Measurements from ENCODE around the gene SLC38A11.

SLC38A11 gene

DNA sequence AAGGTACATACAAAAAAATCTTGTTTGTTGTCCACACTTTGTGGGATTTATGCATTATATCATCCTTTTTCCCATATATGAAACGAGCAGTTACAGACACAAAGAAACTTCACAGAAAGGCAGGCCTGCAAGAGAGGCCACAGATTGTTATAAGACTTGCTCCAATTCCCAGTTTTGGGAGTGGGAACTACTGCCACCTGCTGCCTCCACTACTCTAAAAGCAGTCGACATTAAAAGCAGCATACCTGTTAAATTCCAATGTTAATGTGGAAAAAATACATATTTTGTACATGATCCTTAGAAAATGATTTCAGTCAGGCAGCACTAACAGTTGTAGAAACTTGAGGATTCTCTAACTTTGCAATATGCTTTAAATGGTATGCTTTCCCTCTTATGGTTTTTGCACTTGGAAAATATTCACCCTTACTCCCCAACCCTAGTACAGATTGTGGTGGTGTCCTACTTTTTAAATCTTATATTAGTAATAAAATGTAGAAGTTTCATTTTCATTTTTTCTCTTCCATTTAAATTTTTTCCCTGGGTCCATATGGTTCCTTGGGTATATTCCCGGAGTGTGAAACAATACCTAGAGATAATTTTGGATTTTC lies 37.9 kb downstream of the SLC38A11 start:
- in situ Hi-C loops (cut with HindIII; ENCODE audit: low sequenced_read_pairs): no loop called here

GRCh38 chr2:164915566-164915965 lies 39.8 kb downstream of the SLC38A11 start:
- in situ Hi-C loops (cut with HindIII; ENCODE audit: low sequenced_read_pairs): no loop called here

DNA sequence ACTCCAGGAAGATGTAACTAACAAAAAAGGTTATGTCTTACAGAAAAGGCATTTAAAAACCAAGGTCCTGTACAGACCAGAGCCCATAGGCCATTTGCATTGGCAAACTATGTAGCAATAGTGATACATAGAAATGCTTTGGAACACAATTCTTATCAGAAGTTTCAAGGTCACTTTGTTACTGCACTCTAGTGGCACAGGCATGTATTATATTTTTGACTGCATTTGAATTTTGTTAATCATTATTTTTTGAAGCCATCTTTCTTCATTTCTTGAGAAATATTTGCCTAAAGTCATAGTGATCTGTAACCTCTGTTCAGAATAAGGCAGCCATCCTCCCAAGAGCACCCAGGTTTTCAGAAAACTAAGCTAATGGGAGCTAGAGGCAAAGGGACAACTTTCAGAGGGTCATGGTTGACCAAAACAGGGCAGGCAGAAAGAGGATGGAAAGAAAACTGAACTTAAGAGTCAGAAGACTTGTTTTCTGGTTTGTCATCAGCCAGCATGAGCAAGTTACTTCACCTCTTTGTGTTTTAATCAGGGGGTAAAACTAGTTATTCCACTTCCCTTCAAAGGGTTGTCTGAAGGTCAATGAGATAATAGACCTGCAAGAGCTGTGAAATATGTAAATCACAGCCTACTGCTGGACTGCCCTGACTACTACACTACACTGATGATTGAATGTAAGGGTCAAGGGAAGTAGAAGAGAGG lies 41.5 kb downstream of the SLC38A11 start:
- in situ Hi-C loops (cut with HindIII; ENCODE audit: low sequenced_read_pairs): no loop called here

DNA sequence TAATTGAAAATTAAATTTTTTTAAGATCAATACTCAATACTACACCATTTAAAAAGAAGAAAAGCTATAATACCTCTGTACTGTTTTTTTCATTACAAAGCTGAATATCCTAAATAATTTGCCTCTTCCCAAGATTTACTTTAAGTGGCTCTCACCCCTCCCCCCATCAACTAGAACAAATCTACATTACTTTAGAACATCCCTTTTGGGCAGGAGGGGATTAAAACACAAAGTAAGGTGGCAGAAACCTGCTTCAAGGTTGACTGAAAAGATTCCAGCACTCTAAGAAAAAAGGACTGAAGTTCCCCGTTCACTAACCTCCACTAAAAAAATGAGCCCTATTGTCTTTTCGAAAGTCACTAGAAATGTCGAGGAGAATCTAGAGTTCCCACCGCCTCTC lies 42.3 kb downstream of the SLC38A11 start:
- in situ Hi-C loops (cut with HindIII; ENCODE audit: low sequenced_read_pairs): no loop called here

GRCh38 chr2:164911832-164912231 lies 43.5 kb downstream of the SLC38A11 start:
- in situ Hi-C loops (cut with HindIII; ENCODE audit: low sequenced_read_pairs): no loop called here

GRCh38 chr2:164910101-164910899 lies 45.0 kb downstream of the SLC38A11 start:
- in situ Hi-C loops (cut with HindIII; ENCODE audit: low sequenced_read_pairs): no loop called here

DNA sequence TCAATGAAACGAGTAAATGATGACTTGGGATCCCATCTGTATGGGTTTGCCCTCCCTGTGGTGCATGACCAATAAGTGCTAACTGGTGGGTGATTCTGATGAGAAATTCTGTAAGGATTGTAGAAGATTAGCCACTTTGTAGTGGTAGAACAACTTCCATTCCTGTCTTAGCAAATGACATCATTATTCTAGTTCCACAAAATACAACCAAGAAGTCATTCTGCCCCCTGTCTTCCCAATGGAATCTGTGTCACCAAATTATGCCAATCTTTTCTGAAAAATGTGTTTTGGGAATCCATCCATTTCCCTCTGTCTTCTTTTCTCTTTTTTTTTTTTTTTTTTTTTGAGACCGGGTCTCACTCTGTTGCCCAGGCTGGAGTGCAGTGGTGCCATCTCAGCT lies 48.4 kb downstream of the SLC38A11 start:
- in situ Hi-C loops (cut with HindIII; ENCODE audit: low sequenced_read_pairs): no loop called here

- in situ Hi-C loops (cut with HindIII; ENCODE audit: low sequenced_read_pairs): no loop called here
Measured at GRCh38 chr2:164905307-164905706, 50.0 kb downstream of the SLC38A11 start.

DNA sequence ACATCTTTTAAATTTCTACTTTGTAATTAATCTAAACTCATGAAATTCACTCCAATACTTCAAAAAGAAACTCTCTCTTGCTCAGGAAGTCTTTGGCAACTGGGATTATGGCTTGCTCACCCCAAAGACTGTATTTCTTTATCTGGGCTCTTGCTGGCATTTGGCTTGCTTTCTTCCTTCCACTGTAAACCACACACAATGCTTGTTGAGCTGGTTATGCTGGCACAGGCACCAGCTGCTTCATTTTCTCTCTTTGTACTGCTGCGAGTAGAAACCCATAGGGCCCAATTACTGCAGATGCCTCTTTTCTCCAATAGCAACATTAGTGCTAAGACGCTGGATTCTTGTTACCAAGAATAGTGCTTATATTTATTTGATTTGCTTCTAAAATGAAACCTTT lies 51.4 kb downstream of the SLC38A11 start:
- in situ Hi-C loops (cut with HindIII; ENCODE audit: low sequenced_read_pairs): no loop called here

DNA sequence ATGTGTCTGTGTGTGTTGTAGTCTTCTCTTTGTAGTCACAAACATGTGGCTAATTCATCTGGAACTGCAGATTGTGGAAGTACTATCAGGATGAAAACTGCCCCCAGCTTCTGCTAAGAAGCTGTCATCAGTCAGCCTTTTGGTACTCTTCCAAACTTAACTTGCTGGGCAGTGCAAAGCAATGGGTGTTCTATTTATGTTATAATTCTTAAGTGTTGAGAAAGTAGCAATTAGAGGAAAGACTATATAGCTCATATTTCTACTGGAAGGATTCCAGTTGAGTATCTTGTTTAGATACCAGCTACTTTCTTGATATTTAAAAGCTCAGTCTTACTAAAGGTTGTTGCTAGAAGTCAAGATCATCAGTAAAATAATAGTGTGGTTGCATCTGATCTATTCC lies 52.1 kb downstream of the SLC38A11 start:
- in situ Hi-C loops (cut with HindIII; ENCODE audit: low sequenced_read_pairs): no loop called here

GRCh38 chr2:164899121-164899520 lies 56.2 kb downstream of the SLC38A11 start:
- in situ Hi-C loops (cut with HindIII; ENCODE audit: low sequenced_read_pairs): no loop called here

DNA sequence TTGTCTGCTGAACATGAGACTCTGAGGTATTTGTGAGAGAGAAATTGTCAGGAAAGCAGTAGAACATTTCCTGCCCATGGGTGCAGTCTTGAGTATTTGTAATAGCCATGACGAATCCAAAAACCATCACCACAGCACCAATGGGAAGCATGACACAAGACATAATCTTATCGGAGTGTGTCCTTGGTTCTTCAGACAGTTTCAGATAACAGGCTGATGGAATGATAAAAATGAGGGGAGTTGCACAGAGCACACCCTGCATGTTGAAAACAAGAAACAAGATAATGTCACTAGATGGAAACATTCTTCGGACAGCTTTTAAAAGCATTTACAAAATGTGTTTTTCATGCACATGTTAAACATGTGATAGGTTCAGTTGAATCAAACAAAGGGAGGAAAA lies 56.9 kb downstream of the SLC38A11 start:
- in situ Hi-C loops (cut with HindIII; ENCODE audit: low sequenced_read_pairs): no loop called here

DNA sequence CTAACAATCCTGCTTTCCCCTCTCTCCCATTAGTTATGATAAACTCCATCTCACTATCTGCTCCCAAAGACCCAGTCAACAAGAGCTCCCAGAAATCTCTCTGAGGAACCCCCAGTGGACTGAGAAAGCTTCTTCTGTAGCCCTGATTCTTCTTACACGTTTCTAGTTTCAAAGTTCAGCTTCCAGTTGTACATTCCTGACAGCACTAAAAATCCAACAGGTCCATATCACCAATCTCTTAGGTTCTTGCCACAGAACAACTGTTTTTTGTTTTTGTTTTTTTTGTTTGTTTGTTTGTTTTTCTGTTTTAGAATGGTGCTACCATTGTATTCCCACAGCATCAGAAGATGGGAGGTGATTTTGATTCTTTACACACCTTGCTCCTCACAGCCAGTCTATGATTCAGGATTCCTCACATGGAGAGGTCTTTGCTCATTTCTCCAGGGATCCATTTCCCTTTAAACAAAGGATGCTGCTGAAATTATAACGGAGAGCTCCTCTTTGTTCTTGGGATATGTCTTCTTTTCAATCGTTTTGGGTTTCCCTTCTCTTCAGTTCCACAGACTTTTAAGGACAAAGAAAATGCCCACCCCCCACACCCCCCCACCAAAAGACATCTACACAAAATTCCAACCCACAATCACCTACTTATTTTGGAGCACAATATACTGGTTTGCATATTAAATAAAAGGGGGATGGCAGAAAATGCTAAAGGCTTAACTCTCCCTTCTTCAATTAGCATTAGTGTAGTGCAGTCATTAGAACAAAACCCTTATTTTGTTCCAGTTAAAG lies 57.7 kb downstream of the SLC38A11 start:
- in situ Hi-C loops (cut with HindIII; ENCODE audit: low sequenced_read_pairs): no loop called here

- in situ Hi-C loops (cut with HindIII; ENCODE audit: low sequenced_read_pairs): no loop called here
Measured at GRCh38 chr2:164896634-164897355, 58.5 kb downstream of the SLC38A11 start.

- in situ Hi-C loops (cut with HindIII; ENCODE audit: low sequenced_read_pairs): no loop called here
Measured at GRCh38 chr2:164896226-164896625, 59.1 kb downstream of the SLC38A11 start.

- in situ Hi-C loops (cut with HindIII; ENCODE audit: low sequenced_read_pairs): no loop called here
Measured at GRCh38 chr2:164891460-164891859, 63.9 kb downstream of the SLC38A11 start.

GRCh38 chr2:164890544-164890943 lies 64.8 kb downstream of the SLC38A11 start:
- in situ Hi-C loops (cut with HindIII; ENCODE audit: low sequenced_read_pairs): no loop called here

- in situ Hi-C loops (cut with HindIII; ENCODE audit: low sequenced_read_pairs): no loop called here
Measured at GRCh38 chr2:164888592-164888991, 66.7 kb downstream of the SLC38A11 start.

DNA sequence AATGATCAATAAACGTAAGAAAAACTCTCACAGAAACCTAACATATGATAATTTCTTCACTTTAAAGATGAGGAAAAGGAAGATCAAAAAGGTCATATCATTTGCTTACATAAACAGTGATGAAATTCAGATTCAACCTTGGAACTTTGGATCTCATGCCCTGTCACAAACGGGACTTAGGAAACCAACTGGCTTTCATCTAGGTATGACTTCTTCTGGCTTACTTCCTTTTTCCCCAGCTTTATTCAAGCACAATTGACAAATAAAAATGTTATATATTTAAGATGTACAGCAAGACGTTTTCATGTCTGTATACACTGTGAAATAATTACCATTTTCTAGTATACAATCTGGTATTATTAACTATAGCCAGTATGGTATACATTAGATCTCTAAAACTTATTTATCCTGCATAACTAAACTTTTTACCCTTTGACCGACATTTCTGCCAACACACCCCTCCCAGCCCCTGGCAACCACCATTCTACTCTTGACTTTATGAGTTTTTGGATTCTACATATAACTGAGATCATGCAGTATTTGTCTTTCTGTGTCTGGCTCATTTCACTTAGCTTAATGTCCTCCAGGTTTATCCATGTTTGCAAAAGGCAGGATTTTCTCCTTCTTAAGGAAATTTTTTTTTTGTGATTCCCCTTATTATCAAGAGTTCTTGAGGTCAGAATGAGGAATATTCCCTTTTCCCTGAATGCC lies 67.7 kb downstream of the SLC38A11 start:
- in situ Hi-C loops (cut with HindIII; ENCODE audit: low sequenced_read_pairs): no loop called here

GRCh38 chr2:164882276-164882675 lies 73.0 kb downstream of the SLC38A11 start:
- in situ Hi-C loops (cut with HindIII; ENCODE audit: low sequenced_read_pairs): no loop called here

Measured in DLD1 (cell line).